K562 (cell line): Measurements from ENCODE around the gene APEX2. TPM values are rescaled to one million over a fixed set of nuclear protein-coding genes. Genes with fewer than 3 reads are reported as not detected.

ENCODE experiments used
- ATAC-seq: fragments of 200-7000 bp; cut with Tn5 transposase; 3 replicates; pipeline ENCODE4 v1.9.1; 2020; ENCODE audit warnings: moderate library complexity
- BruUV-seq: library from RNA; stranded (reverse); fragments of 400-500 nt; replicated peaks from 2 replicates; lab custom pipeline; 2021; lab: Mats Ljungman, UMichigan
- CTCF ChIA-PET: fragments of 300-600 bp; formaldehyde crosslinking; extraction: SDS; loops from one replicate; lab custom pipeline; 2021; ENCODE audit warnings: low intra/inter-chr PET ratio; lab: Yijun Ruan, JAX
- POLR2A ChIA-PET: fragments of 300-600, 350-650 bp; sonication (Branson Sonifier 250); formaldehyde crosslinking; extraction: SDS; loops from one replicate; lab custom pipeline; 2021; ENCODE audit warnings: antibody characterized with exemption, inconsistent platforms; lab: Yijun Ruan, JAX
- DNase-seq, 4 experiments: peaks; one replicate each; pipeline versions ENCODE4 v3.0.0 to v3.0.0-alpha.2; 2011 to 2018; ENCODE audit warnings: low spot score in 3 of 4, mixed read lengths in 3 of 4; ENCODE audit errors: extremely low read depth in 1 of 4
- FAIRE-seq: peaks from 2 replicates; lab custom pipeline; 2011; peaks lifted over from hg19 to GRCh38; lab: Jason Lieb, UNC
- H2AFZ ChIP-seq: 2 replicates; pipeline ENCODE4 v1.6.0; 2011; ENCODE audit warnings: low read depth, low read length, control low read depth, inconsistent platforms
- H3K27ac ChIP-seq: fragments of 200-600 bp; 3 replicates; pipeline ENCODE4 v1.8.0; 2011; ENCODE audit warnings: low read depth, mild to moderate bottlenecking, control low read depth, inconsistent platforms, low read length, moderate library complexity, mixed read lengths; ENCODE audit errors: extremely low read depth
- H3K27me3 ChIP-seq, 2 experiments: fragments of 300-600 bp in 1 of 2; 2 replicates in 1 of 2; 3 replicates in 1 of 2; pipeline versions ENCODE4 v1.6.0 to v1.8.0; 2011; ENCODE audit warnings: inconsistent platforms in 2 of 2, low read length in 2 of 2, mild to moderate bottlenecking in 1 of 2, mixed read lengths in 1 of 2, moderate library complexity in 1 of 2; ENCODE audit not compliant: control insufficient read depth in 2 of 2, insufficient read depth in 2 of 2
- H3K36me3 ChIP-seq: fragments of 300-600 bp; 3 replicates; pipeline ENCODE4 v1.8.0; 2011; ENCODE audit warnings: mild to moderate bottlenecking, low read length, inconsistent platforms; ENCODE audit not compliant: control insufficient read depth, insufficient read depth
- H3K4me1 ChIP-seq, 2 experiments: fragments of 200-600 bp in 1 of 2; replicated peaks in 1 of 2; 2 replicates in 1 of 2; 3 replicates in 1 of 2; pipeline versions ENCODE4 v1.5.1 to v1.8.0; 2011; ENCODE audit warnings: inconsistent platforms in 2 of 2, low read length in 2 of 2, mild to moderate bottlenecking in 1 of 2, mixed read lengths in 1 of 2, moderate library complexity in 1 of 2; ENCODE audit not compliant: control insufficient read depth in 2 of 2, insufficient read depth in 2 of 2
- H3K4me2 ChIP-seq: 2 replicates; pipeline ENCODE4 v1.6.1; 2011; ENCODE audit warnings: low read length, control low read depth, inconsistent platforms, mixed read lengths; ENCODE audit not compliant: insufficient read depth
- H3K4me3 ChIP-seq: fragments of 200-600 bp; sonication (generic), shearing (Covaris generic); 2 replicates; pipeline ENCODE4 v1.5.1; 2016; ENCODE audit warnings: control low read depth, inconsistent platforms
- H3K79me2 ChIP-seq: fragments of 200-600 bp; 3 replicates; pipeline ENCODE4 v1.8.0; 2011; ENCODE audit warnings: low read length, inconsistent platforms; ENCODE audit not compliant: control insufficient read depth, insufficient read depth
- H3K9ac ChIP-seq, 2 experiments: 2 replicates each; pipeline versions ENCODE4 v1.6.0 to v1.6.1; 2011; ENCODE audit warnings: low read depth in 2 of 2, low read length in 2 of 2, control low read depth in 1 of 2, inconsistent platforms in 1 of 2, mild to moderate bottlenecking in 1 of 2, mixed read lengths in 1 of 2; ENCODE audit not compliant: insufficient read depth in 1 of 2
- H3K9me1 ChIP-seq: one replicate; pipeline ENCODE4 v1.6.0; 2011; ENCODE audit warnings: inconsistent platforms, mild to moderate bottlenecking, low read length, moderate library complexity; ENCODE audit not compliant: control insufficient read depth, insufficient read depth
- H3K9me3 ChIP-seq: replicated peaks from 2 replicates; pipeline ENCODE4 v1.5.1; 2011; ENCODE audit warnings: low read depth, low read length, inconsistent platforms; ENCODE audit not compliant: control insufficient read depth, insufficient read depth
- H4K20me1 ChIP-seq: replicated peaks from 2 replicates; pipeline ENCODE4 v1.6.1; 2011; ENCODE audit warnings: low read length, inconsistent platforms, mixed read lengths; ENCODE audit not compliant: control insufficient read depth, insufficient read depth
- ARID1B ChIP-seq: fragments of 450-650 bp; IDR thresholded peaks from 2 replicates; pipeline ENCODE4 v1.6.1; 2016; ENCODE audit warnings: antibody characterized with exemption, mild to moderate bottlenecking, inconsistent platforms
- BCOR ChIP-seq: fragments of 450-650 bp; IDR thresholded peaks from 2 replicates; pipeline ENCODE4 v1.6.1; 2016
- MECOM ChIP-seq: fragments of 250-450 bp; sonication (Bioruptor Pico); IDR thresholded peaks from 2 replicates; pipeline ENCODE4 v1.8.0; 2022; ENCODE audit warnings: inconsistent platforms
- SREBF2 ChIP-seq: sonication (generic); formaldehyde crosslinking; IDR thresholded peaks from 2 replicates; pipeline ENCODE4 v1.4.0; 2020; ENCODE audit warnings: mild to moderate bottlenecking, missing genetic modification reagents
- ZNF184 ChIP-seq: sonication (generic); formaldehyde crosslinking; IDR thresholded peaks from 2 replicates; pipeline ENCODE4 v1.5.0; 2020; ENCODE audit warnings: missing genetic modification reagents
- ZNF77 ChIP-seq: fragments of 250-450 bp; sonication (Bioruptor Pico); IDR thresholded peaks from 2 replicates; pipeline ENCODE4 v1.5.0; 2020
- ZZZ3 ChIP-seq: fragments of 450-650 bp; IDR thresholded peaks from 2 replicates; pipeline ENCODE4 v1.6.1; 2016; ENCODE audit warnings: antibody characterized with exemption, mild to moderate bottlenecking, moderate library complexity
- WGBS: fragments of 100-300 bp; shearing (Covaris generic); methylation state at CpG from one replicate; pipeline ENCODE4 v1.1.6; 2016; ENCODE audit warnings: low coverage, mixed read lengths; ENCODE audit not compliant: insufficient coverage; ENCODE audit errors: missing lambda C conversion rate; 5-methylcytosine and 5-hydroxymethylcytosine counted together
- in situ Hi-C: fragments of 300-500 bp; cut with MboI; formaldehyde crosslinking; loops from 4 replicates; pipeline ENCODE4 v1.15.0; 2018; ENCODE audit warnings: inconsistent platforms, mixed read lengths
- intact Hi-C: fragments of 100-400 bp; cut with micrococcal nuclease; formaldehyde crosslinking; loops from 2 replicates; pipeline ENCODE4 v1.14.2; 2022
- polyA plus RNA-seq, 8 experiments: library from polyadenylated mRNA; depleted of rRNA in 4 of 8; stranded (reverse) in 5 of 8; unstranded in 3 of 8; fragments of >200 nt; fragmentation: Nextera tagmentation in 2 of 8; fragmentation: Illumina TruSeq in 1 of 8; extraction: Ambion mirVana in 2 of 8; extraction: Trizol in 1 of 8; gene quantifications; 2 replicates each; pipeline versions ENCODE4 v1.2.1 to v1.2.3, GENCODE V29; 2011 to 2014; ENCODE audit warnings: inconsistent platforms in 1 of 8, missing spikeins in 1 of 8
- total RNA-seq, 7 experiments: library from RNA; depleted of rRNA in 6 of 7; stranded (reverse); fragments of >200 nt in 6 of 7; fragmentation: Illumina TruSeq in 2 of 7; extraction: Trizol in 2 of 7; gene quantifications; 2 replicates each; pipeline versions ENCODE4 v1.2.1 to v1.2.3, GENCODE V29; 2011 to 2021; ENCODE audit warnings: low replicate concordance in 1 of 7
- TF ChIP-seq, protein P1 (sequence below): fragments of 250-450 bp; sonication (Bioruptor Pico); IDR thresholded peaks from 2 replicates; pipeline ENCODE4 v1.6.1; 2021; ENCODE audit warnings: mild to moderate bottlenecking
- TF ChIP-seq, protein P2 (sequence below): fragments of 250-450 bp; sonication (Bioruptor Pico); IDR thresholded peaks from 2 replicates; pipeline ENCODE4 v1.4.0; 2020; ENCODE audit warnings: mild to moderate bottlenecking, moderate library complexity
- TF ChIP-seq, protein P3 (sequence below): IDR thresholded peaks from 2 replicates; pipeline ENCODE4 v1.6.1; 2014; ENCODE audit warnings: antibody characterized with exemption
- TF ChIP-seq, protein P4 (sequence below): sonication (generic); formaldehyde crosslinking; IDR thresholded peaks from 2 replicates; pipeline ENCODE4 v1.4.0; 2020; ENCODE audit warnings: mild to moderate bottlenecking, missing genetic modification reagents

Gene APEX2
- total and polyA plus RNA-seq, 9 of the 15 experiments (the other 6 are each of a cell fraction or from before 2014, with no cell fraction given), result 9.4 to 34.2 (median 25.9) TPM

DNA sequence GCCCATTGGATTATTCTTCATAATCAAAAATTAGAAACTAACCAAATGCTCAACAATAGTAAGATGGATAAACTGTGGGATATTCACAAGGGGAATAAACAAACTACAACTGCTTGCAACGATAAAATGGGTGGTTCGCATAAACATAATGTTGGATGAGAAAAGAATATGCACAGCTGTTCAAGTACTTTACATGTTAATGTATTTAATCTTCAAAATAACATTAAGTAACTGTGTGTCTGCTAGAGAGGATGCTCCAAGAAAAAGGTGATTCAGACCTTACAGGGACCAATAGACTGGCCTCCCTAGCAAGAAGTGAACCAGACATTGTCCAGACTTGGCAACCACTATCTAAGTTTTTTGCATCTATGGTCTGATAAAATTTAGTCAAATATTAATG, 8.5 kb upstream of the APEX2 start:
- Histone ChIP-seq H3K4me1 (peaks cover 0 to 17% of the 10 kb centered on the region in 2 experiments; a peak in 3 of 5 replicates), H3K9me3 (no peaks in the 10 kb centered on the region), H3K4me3 (no peak overlapping the region), H3K27ac (no peak overlapping the region), H3K36me3 (no peaks in the 10 kb centered on the region), H3K9ac (no peak overlapping the region), H4K20me1 (no peaks in the 10 kb centered on the region), H3K27me3 (0 out of 5 replicates have a peak, but pooled peaks cover 0 to 5% of the 10 kb centered on the region in 2 experiments), H2AFZ (no peak overlapping the region), H3K4me2 (no peak overlapping the region), H3K79me2 (no peaks in the 10 kb centered on the region), H3K9me1 (no peaks in the 10 kb centered on the region)
- in situ Hi-C loops (no loop called here), intact Hi-C loops (no loop called here)
- no peak for FAIRE-seq
- no peak for ATAC-seq
- WGBS, result 71% methylated on average over 2 of the region's 2 CpGs
- no peak for DNase-seq
- ChIA-PET CTCF (no interaction called here), POLR2A (no interaction called here)
- BruUV-seq, result no TSS peak
- TF ChIP-seq BCOR (no peak), ARID1B (no peak), ZNF77 (CRISPR knock-in tag) (no peak), ZNF184 (no peak), MECOM (CRISPR knock-in tag) (no peak), SREBF2 (no peak), ZZZ3 (no peak)
- TF ChIP-seq, protein P1, sequence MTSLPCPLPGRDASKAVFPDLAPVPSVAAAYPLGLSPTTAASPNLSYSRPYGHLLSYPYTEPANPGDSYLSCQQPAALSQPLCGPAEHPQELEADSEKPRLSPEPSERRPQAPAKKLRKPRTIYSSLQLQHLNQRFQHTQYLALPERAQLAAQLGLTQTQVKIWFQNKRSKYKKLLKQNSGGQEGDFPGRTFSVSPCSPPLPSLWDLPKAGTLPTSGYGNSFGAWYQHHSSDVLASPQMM (CRISPR knock-in tag), result no peak
- TF ChIP-seq, protein P2, sequence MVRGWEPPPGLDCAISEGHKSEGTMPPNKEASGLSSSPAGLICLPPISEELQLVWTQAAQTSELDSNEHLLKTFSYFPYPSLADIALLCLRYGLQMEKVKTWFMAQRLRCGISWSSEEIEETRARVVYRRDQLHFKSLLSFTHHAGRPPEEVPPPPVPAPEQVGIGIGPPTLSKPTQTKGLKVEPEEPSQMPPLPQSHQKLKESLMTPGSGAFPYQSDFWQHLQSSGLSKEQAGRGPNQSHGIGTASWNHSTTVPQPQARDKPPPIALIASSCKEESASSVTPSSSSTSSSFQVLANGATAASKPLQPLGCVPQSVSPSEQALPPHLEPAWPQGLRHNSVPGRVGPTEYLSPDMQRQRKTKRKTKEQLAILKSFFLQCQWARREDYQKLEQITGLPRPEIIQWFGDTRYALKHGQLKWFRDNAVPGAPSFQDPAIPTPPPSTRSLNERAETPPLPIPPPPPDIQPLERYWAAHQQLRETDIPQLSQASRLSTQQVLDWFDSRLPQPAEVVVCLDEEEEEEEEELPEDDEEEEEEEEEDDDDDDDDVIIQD (CRISPR knock-in tag), result no peak
- TF ChIP-seq, protein P3, sequence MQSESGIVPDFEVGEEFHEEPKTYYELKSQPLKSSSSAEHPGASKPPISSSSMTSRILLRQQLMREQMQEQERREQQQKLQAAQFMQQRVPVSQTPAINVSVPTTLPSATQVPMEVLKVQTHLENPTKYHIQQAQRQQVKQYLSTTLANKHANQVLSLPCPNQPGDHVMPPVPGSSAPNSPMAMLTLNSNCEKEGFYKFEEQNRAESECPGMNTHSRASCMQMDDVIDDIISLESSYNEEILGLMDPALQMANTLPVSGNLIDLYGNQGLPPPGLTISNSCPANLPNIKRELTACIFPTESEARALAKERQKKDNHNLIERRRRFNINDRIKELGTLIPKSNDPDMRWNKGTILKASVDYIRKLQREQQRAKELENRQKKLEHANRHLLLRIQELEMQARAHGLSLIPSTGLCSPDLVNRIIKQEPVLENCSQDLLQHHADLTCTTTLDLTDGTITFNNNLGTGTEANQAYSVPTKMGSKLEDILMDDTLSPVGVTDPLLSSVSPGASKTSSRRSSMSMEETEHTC, result no peak
- TF ChIP-seq, protein P4, sequence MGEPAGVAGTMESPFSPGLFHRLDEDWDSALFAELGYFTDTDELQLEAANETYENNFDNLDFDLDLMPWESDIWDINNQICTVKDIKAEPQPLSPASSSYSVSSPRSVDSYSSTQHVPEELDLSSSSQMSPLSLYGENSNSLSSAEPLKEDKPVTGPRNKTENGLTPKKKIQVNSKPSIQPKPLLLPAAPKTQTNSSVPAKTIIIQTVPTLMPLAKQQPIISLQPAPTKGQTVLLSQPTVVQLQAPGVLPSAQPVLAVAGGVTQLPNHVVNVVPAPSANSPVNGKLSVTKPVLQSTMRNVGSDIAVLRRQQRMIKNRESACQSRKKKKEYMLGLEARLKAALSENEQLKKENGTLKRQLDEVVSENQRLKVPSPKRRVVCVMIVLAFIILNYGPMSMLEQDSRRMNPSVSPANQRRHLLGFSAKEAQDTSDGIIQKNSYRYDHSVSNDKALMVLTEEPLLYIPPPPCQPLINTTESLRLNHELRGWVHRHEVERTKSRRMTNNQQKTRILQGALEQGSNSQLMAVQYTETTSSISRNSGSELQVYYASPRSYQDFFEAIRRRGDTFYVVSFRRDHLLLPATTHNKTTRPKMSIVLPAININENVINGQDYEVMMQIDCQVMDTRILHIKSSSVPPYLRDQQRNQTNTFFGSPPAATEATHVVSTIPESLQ (CRISPR knock-in tag), result no peak
- TF ChIP-seq, all 486 proteins: peak for 0
